Right renal cortex interstitium (tissue), 3 donors: ENCODE results near the gene GPR137B. TPM values are rescaled to one million over a fixed set of nuclear protein-coding genes. Genes with fewer than 3 reads are reported as not detected.
"Not testable (repeated sequence)": the region's sequence is repeated elsewhere in the genome, so short reads cannot be mapped to it uniquely, and the experiment has no call there.

Experiments used
- DNase-seq, 3 donors: peaks; one replicate each; pipeline ENCODE4 v3.0.0-alpha.2; 2013; ENCODE audit warnings: low read depth in 3 of 3, low spot score in 2 of 3
- polyA plus RNA-seq, 3 donors: library from polyadenylated mRNA; unstranded; fragments of 120-200 nt; gene quantifications; one replicate each; pipeline ENCODE4 v1.2.1, GENCODE V29; 2013; ENCODE audit not compliant: insufficient read length in 3 of 3

GPR137B gene
- polyA plus RNA-seq, 3 donors, result 35.4 to 42.3 (median 38.9) TPM

DNA sequence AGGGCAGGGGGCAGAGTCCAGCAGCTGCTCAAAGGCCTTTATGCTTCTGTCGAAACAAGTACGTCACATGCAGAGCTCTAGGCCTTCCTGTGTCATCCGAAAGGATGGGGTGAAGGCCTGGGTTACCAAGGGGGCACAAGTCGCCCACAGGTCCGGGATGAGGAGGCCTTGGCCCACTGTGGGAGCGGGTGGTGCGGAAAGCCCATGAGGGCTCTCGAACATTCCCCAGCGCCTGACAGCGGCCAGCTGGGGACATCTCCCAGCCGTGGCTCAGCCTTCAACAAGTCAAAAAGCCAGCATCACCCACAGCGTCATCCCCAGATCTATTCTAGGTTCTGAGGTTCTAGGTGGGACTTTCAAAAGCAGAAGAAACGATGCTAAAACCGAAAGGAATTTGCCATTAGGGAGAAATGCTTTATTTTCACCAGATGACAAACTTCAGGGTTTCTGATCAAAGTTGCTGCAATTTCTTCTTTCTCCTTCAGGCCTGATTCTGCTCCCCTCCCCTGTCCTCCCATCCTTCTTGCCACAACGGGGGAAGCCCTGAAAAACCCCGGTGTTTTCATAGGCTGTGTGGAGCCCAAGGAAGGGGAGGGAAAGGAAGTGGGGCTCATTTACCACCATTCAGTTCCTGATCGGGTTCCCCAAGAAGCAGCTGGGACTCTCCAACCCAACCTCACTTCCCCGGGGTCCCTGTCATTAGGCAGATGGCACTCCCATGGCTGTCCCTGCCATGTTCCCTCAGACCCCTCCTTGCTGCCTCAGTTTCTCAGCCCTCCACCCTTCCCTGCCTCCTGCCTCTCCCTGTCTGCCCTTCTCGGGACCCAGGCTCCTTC is 17.6 kb downstream of the GPR137B start:
- DNase-seq, result no peak

DNA sequence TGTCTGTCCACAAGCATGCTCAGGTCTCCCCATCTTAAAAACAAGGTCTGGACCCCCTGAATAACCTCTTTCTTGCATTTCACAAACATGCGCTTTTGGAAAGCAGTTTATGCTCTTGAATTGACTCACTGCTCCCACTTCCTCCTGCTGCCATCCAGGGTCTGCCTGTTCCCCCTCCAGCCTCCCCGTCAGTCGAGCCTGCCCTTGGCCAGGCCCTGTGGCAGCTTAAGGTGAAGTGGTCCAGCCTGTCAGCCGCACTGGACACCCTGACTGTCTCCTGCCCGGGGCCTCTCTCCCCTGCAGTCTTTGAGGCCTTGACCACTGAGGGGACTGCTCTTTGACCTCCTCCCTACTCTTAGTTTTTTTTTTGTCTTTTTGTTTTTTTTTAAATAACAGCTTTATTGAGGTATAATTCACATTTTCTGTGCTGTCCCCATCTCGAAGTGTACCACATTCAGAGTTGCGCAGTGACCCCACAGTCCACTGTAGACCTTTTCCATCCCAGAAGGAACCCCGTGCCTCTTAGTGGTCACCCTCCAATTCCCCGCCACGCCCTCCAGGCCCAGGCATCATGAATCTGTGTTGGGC is 18.3 kb downstream of the GPR137B start:
- DNase-seq, result no peak

DNA sequence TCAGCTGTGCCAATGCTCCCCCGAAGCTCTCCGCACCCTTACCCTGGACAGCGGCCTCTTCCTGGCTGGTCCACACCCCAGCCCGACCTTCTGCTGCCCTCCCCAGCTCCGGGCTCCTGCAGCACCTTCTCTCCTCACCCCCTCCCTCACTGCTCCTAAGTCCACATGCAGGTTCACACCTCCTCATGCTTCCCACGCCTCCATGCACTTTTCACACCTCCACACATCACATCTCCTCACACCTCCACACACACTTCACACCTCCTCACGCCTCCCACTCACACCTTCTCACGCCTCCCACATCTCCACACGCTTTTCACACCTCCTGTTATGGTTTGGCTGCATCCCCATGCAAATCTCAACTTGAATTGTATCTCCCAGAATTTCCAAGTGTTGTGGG is 18.9 kb downstream of the GPR137B start:
- DNase-seq, result no peak

DNA sequence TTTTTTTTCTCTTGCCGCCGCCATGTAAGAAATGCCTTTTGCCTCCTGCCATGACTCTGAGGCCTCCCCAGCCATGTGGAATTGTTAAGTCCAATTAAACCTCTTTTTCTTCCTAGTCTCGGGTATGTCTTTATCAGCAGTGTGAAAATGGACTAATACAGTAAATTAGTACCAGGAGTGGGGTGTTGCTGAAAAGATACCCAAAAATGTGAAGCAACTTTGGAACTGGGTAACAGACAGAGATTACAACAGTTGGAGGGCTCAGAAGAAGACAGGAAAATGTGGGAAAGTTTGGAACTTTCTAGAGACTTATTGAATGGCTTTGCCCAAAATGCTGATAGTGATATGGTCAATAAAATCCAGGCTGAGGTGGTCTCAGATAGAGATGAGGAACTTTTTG is 19.4 kb downstream of the GPR137B start:
- DNase-seq, result not testable (repeated sequence)

DNA sequence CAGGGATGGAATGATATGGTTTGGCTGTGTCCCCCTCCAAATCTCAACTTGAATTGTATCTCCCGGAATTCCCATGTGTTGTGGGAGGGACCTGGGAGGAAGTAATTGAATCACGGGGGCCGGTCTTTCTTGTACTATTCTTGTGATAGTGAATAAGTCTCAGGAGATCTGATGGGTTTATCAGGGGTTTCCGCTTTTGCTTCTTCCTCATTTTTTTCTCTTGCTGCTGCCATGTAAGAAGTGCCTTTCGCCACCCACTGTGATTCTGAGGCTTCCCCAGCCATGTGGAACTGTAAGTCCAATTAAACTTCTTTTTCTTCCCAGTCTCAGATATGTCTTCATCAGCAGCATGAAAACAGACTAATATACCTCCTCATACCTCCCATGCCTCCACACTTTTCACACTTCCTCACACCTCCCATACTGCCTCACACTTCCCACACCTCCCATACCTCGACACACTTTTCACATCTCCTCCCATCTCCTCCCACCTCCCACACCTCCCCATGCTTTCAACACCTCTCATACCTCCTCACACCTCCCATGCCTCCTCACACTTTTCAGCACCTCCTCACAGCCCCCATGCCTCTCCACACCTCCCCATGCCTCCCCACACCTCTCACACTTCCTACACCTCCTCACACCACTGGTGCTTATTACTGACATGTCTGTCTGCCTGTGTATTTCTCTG is 21.3 kb downstream of the GPR137B start:
- DNase-seq, result no peak

DNA sequence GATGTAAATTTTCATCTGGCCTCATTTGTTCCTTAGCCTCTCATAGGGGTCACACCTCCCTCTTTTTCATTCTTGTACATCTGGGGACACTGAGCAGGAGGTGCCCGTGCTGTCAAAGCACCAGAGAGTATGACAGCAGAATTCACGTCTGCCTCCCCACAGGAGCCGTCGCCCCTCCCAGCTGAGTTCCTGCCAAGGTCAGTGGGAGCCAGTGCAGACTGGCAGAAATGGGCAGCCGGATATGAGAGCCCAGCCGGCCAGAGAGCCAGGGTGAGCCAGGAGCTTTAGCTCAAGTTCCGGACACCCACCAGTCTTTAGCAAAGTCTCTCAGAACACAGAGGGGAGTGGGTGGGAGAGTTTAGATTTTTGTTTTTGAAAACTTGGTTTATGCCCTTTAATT is 21.9 kb downstream of the GPR137B start:
- DNase-seq, result no peak

DNA sequence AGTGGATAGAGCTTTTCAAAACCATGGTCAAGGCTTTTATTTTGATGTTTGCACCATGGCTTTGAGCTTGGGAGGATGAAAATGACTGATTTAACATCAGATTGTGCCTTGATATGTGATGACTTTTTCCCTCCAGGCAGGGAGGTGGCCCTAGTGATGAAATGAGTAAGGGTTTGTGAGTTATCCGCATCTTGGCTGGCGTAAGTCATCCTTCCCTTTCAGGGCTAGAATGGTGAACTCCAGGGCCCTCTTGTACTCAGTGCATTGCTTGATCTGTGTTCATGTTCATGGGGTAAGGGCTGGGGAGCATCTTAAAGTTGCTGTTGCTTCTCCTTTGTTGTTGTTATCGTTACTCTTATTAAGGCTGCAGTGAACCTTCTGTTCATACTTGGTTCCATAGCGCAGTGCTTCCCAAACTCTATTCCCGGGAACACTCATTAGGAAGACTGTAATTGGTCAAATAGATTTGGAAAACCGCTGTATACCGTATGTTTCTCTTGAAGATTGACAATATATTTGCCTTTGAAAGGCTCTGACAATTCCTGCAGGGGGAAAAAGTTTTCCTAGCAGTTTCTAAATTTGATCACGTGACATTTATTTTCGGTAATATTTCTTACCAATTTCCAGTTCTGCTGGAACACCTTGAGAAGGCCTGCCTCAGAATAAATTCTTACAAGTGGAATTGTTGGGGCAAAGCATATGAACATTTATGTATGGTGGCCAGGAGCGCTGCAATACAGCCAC is 23.1 kb downstream of the GPR137B start:
- DNase-seq, result no peak

DNA sequence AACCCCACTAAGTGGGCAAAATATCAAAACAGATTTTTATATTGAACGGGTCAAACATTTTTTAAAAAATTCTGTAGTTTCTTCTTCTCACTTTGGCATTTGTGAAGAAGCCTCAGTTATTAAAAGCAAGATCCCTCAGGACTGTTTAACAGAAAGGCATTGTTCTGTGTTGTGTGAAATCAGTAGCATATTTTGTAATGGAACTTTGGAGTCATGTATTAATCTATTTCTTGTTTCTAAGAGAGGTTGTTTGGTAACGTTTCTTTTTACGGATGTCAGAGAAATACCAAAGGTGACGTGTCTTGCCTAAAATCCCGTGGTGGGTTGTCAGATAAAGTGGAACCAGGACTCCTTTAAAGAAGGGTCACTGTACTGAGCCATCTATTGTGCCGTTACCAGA is 23.7 kb downstream of the GPR137B start:
- no peak for DNase-seq

DNA sequence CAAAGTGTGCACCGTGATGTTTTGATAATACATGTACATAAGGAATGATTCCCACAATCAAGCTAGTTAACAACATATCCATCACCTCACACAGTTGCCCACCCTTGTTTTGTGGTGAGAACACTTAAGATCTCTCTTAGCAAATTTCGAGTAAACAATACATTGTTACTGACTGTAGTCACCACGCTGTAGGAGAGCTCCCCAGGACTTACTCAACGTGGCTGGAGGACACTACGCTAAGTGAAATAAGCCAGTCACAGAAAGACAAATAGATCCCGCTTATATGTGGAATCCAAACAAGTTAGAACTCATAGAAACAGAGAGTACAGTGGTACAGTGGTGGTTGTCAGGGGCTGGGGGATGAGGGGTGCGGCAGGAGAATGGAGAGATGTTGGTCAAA is 24.8 kb downstream of the GPR137B start:
- DNase-seq, result no peak

DNA sequence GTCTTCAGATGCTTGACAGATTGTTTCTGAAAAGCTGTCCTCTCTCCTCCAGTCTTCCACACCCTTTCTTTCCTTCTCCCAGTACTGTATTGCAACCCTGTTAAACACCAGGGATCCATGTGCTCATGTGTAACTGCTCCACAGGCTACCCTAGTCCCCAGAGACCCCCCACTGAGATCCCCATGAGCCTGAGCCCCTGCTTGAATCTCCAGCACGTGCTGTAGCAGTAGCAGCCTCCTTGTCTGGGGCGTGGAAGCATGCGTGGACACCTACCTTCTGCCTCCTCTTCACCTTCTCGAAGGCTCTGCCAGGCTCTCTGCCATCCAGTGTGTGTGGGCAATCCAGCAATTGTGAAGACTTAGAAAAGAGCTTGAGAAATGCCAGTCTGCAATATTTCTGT is 25.2 kb downstream of the GPR137B start:
- DNase-seq, result no peak

DNA sequence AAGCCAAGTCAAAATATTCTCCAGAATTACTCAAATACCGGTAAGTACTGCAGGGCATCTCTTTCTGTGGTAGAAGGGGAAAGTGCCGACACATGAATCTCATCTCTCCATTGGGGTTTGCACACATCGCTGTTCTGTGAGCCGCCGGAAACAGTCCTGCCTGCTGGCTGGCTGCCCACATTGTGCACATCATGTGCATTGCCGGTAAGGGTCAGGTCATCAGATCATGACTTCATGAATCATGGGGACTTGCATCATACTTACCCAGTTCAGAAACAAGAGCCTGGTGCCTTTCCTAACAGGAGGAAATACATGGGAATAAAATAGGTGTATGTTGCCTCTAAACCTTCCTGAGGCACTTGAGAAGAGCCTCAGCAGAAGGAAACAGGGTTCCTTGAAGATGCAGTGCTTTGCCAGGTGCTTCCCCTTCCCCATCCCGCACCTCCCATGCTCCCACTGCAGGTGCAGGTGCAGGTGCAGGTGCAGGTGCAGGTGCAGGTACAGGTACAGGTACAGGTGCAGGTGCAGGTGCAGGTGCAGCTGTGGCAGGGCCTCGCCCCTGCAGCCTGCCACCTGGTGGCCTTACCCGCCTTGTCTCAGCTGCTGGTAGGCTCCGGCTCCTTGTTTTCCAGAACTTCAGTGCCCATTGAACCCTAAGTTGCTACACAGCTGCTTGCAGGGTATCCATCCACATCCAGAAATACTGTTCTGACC is 26.5 kb downstream of the GPR137B start:
- DNase-seq, result no peak

DNA sequence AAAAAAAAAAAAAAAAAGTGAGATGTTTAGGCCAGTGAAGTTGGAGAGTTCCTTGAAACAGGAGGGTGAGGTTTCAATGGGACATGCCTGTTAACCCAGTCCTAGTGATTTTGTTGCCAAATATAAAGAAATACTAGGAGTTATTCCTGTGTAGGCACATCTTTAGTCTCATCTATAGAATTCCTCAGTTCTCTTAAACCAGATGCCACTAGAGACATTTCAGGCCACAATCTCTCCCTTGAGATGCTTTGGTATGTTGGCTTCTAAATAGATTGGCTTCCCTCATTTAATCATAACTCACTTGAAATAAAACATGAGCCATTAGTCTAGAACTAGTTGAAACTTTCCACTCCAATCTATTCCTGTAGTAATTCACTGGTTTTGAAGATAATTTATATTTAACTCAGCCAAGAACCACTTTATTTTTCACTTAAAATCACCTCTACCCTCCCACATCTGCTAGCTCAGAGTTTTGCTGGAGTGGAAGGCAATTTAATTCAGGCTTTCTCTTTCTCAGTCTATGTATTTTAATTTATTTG is 29.8 kb downstream of the GPR137B start:
- DNase-seq, result no peak

DNA sequence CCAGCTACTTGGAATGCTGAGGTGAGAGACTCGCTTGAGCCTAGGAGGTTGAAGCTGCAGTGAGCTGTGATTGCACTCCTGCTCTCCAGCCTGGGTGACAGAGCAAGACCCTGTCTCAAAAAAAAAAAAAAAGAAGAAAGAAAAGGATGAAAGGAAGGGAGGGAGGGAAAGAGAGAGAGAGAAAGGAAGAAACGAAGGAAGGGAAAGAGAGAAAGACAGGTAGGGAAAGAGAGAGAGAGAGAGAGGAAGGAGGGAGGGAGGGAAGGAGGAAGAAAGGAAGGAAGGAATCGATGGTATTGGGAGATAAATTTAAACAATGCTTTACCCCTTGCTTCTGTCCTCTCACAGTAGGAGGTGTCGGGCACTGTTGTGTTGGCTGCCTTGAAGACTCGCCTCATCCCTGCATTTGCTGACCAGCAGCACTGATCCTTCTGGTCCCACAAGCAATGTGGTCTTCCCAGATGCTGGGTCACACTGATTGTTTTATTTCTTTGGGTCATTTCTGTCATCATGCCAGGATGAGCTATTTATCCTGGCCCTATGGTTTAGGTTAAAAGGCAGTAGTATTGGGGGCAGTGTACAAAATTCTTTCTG is 30.9 kb downstream of the GPR137B start:
- no peak for DNase-seq

DNA sequence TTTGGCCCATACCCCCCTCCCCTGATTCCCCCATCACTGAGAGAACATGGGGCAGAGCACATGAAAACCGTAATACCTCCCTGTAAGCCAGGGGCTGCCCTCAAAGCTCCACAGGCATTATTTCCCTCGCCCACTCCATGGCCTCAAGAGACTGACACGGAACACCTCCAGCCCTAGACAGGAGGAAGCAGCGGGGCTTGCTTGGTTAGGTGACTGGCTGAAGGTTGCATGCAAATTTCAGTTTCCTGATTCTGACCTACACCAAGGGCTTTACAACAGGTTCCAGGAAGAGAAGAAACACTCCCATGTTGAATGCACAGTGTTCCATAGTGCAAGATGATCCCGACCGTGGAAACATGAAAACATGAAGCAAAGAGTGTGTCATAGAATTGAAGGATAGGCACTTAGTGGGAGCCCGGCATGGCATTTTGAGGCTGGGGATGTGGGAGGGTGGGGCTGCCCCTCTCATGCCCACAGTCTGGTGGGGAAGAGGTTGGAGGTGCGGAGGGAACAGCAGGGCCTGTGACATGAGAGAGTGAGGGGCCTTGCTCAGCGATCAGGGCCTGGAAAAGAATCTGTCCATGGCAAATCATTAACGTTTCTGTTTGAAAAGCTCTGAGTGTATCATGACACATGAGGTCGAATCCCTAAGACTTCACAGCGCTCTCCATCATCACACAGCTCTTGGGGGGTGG is 33.5 kb downstream of the GPR137B start:
- no peak for DNase-seq

DNA sequence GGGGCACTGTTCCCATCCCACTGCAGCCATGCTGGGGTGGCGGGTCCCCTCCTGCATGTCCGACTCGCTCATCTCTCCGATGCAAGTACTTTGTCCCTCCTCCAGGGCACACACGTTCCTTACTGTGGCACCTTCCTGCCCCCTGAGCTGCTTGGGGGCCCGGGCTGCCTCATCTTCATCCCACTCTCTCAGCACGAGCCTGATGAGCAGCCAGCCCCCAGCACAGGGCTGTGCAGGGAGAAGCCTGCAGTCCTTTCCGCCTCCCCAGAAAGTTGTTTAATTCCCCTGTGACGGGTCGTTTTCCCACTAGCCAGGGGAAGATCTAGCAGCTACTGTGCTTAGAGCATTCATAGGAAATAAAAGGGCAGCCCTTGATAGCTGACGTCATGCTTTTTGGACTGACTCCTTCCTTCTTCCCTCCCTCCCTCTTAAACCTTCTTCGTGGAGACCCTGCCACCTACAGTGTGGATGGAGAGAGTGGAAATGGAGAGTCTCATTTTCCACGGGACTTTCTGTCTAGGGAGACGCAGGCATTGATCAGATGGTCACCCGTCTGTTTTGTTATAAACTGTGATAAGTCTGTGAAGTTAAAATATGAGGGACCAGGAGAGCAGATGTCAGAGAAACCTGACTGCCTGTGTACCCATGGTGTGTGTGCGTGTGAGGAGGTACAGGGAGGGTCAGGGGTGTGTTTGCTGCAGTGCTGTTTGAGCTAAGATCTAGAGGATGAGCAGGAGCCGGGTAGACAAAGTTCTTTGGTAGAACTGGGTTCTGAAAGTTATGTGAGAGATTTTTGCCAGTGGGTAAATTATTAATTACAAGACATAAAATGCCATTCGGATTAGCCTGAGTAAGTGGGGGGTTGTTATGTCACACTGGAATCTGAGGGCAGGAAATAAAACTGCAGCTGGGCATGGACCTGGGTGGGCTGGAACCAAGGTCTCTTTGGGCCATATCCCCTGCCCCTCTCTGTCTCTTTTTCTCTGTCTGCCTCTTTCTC is 34.3 kb downstream of the GPR137B start:
- DNase-seq, result no peak

DNA sequence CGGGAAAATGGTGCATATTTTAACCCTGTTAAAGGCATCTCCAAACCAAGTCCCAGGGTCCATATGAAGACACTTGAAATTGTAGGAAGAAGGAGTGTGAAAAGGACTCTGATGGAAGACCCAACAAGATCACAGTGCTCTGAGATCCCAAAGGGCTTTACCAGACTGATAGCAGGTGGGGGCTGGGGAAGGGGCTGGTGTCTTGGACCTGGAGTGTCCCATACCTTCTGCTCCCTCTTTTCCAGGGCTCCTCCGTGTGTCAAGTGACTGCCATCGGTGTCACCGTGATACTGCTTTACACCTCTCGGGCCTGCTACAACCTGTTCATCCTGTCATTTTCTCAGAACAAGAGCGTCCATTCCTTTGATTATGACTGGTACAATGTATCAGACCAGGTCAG is 37.3 kb downstream of the GPR137B start:
- no peak for DNase-seq

DNA sequence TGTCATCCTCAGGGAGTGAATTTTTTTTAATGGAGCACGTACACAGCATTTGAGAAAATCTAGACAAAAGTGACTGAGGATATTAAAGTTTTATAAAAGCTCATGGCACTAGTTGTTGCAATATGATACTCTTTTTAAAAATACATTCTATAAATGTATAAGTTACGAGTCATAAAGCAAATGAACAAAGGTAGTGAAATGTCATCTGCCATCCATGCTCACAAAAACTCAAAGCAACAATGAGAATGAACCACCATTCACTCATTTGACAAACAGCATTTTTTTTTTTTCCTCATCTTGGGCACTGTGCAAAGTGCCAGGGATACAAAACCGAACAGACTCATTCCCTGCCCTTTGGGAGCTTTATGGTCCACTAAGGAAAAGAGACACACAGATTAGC is 38.7 kb downstream of the GPR137B start:
- DNase-seq, result no peak

DNA sequence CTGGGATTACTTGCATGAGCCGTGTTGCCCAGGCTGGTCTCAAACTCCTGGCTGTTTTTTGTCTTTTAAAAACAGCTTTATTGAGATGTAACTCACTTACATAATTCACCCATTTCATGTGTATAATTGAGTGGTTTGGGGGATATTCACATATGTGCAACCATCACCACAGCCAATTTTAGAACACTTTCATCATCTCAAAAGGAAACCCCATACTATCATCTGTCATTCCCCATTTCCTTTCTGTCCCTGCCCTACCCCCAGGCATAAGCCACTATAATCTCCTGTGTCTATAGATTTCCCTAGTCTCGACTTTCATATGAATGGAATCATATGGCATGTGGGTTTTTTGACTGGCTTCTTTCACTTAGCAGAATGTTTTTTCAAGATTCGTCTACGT is 43.3 kb downstream of the GPR137B start:
- DNase-seq, result no peak
